GM12878 (cell line): ENCODE results near the gene PRMT3. TPM values are rescaled to one million over a fixed set of nuclear protein-coding genes. Genes with fewer than 3 reads are reported as not detected.

ENCODE experiments used
- ATAC-seq: fragments of 200-7000 bp; cut with Tn5 transposase; 3 replicates; pipeline ENCODE4 v1.9.1; 2020; ENCODE audit warnings: mild to moderate bottlenecking, moderate library complexity
- BruUV-seq: library from RNA; stranded (reverse); fragments of 400-500 nt; replicated peaks from 2 replicates; lab custom pipeline; 2021; lab: Mats Ljungman, UMichigan
- CTCF ChIA-PET: fragments of 300-600 bp; sonication (Branson Sonifier 250); formaldehyde crosslinking; extraction: SDS; loops from one replicate; lab custom pipeline; 2021; ENCODE audit warnings: inconsistent platforms; lab: Yijun Ruan, JAX
- POLR2A ChIA-PET: fragments of 350-600 bp; formaldehyde crosslinking; extraction: SDS; loops from one replicate; lab custom pipeline; 2021; ENCODE audit warnings: inconsistent platforms; lab: Charles Lee
- RAD21 ChIA-PET: fragments of 300-600 bp; sonication (Branson Sonifier 250); formaldehyde crosslinking; loops from one replicate; lab custom pipeline; 2023; ENCODE audit warnings: antibody characterized with exemption; ENCODE audit not compliant: unreplicated experiment; lab: Charles Lee
- SMC1A ChIA-PET: fragments of 300-600 bp; sonication (Branson Sonifier 250); formaldehyde crosslinking; loops from one replicate; lab custom pipeline; 2023; ENCODE audit not compliant: unreplicated experiment, uncharacterized antibody; lab: Charles Lee
- DNase-seq: peaks from one replicate; pipeline ENCODE4 v3.0.0-alpha.2; 2011; ENCODE audit warnings: low read depth, low spot score
- FAIRE-seq: peaks from 3 replicates; lab custom pipeline; 2011; peaks lifted over from hg19 to GRCh38; lab: Jason Lieb, UNC
- H2AFZ ChIP-seq: 2 replicates; pipeline ENCODE4 v1.6.0; 2011; ENCODE audit warnings: low read depth, low read length, control low read depth; ENCODE audit not compliant: control insufficient read depth
- H3K27ac ChIP-seq: 2 replicates; pipeline ENCODE4 v1.5.1; 2011; ENCODE audit warnings: control low read depth; ENCODE audit not compliant: control insufficient read depth, insufficient read depth
- H3K27me3 ChIP-seq, 2 experiments: replicated peaks in 1 of 2; 2 replicates each; pipeline versions ENCODE4 v1.6.0 to v1.6.1; 2011; ENCODE audit warnings: low read length in 1 of 2; ENCODE audit not compliant: control insufficient read depth in 2 of 2, insufficient read depth in 2 of 2
- H3K36me3 ChIP-seq, 2 experiments: 2 replicates each; pipeline ENCODE4 v1.5.1; 2011; ENCODE audit warnings: low read length in 1 of 2; ENCODE audit not compliant: control insufficient read depth in 2 of 2, insufficient read depth in 2 of 2
- H3K4me1 ChIP-seq: 2 replicates; pipeline ENCODE4 v1.6.1; 2011; ENCODE audit warnings: mild to moderate bottlenecking, low read length, moderate library complexity, mixed read lengths; ENCODE audit not compliant: control insufficient read depth, insufficient read depth
- H3K4me2 ChIP-seq: 2 replicates; pipeline ENCODE4 v1.6.0; 2011; ENCODE audit warnings: control low read depth; ENCODE audit not compliant: control insufficient read depth, insufficient read depth
- H3K4me3 ChIP-seq: fragments of 200-600 bp; sonication (generic); 2 replicates; pipeline ENCODE4 v1.5.1; 2016
- H3K79me2 ChIP-seq: 2 replicates; pipeline ENCODE4 v1.6.0; 2011; ENCODE audit warnings: low read length; ENCODE audit not compliant: control insufficient read depth, insufficient read depth
- H3K9ac ChIP-seq: 2 replicates; pipeline ENCODE4 v1.8.0; 2011; ENCODE audit warnings: low read length, control low read depth, mixed read lengths; ENCODE audit not compliant: control insufficient read depth, insufficient read depth
- H3K9me3 ChIP-seq: replicated peaks from 3 replicates; pipeline ENCODE4 v1.5.1; 2011; ENCODE audit warnings: mild to moderate bottlenecking, low read length; ENCODE audit not compliant: control insufficient read depth, insufficient read depth
- H4K20me1 ChIP-seq: 2 replicates; pipeline ENCODE4 v1.6.0; 2011; ENCODE audit not compliant: control insufficient read depth, insufficient read depth
- BRCA1 ChIP-seq: IDR thresholded peaks from 2 replicates; pipeline ENCODE4 v1.6.1; 2011; ENCODE audit warnings: low read depth, low read length, improper control_type of control experiment
- CBFB ChIP-seq: IDR thresholded peaks from 2 replicates; pipeline ENCODE4 v1.6.1; 2016; ENCODE audit warnings: antibody characterized with exemption, low read depth
- CBX5 ChIP-seq: sonication (generic); IDR thresholded peaks from 2 replicates; pipeline ENCODE4 v1.6.1; 2016; ENCODE audit warnings: low read depth, moderate library complexity, mild to moderate bottlenecking, inconsistent platforms
- NBN ChIP-seq: fragments of 450-650 bp; IDR thresholded peaks from 2 replicates; pipeline ENCODE4 v1.6.1; 2016
- NR2C1 ChIP-seq: fragments of 450-650 bp; IDR thresholded peaks from 2 replicates; pipeline ENCODE4 v1.6.1; 2017; ENCODE audit warnings: antibody characterized with exemption, mild to moderate bottlenecking, moderate library complexity
- PAX5 ChIP-seq: IDR thresholded peaks from 2 replicates; pipeline ENCODE4 v1.6.1; 2011; ENCODE audit warnings: low read depth, low read length, borderline replicate concordance
- PBX3 ChIP-seq: IDR thresholded peaks from 2 replicates; pipeline ENCODE4 v1.6.1; 2011; ENCODE audit warnings: mild to moderate bottlenecking, low read depth, low read length, moderate library complexity; ENCODE audit not compliant: insufficient replicate concordance
- SMAD5 ChIP-seq: IDR thresholded peaks from 2 replicates; pipeline ENCODE4 v1.6.1; 2016; ENCODE audit warnings: antibody characterized with exemption, low read depth
- SREBF1 ChIP-seq: IDR thresholded peaks from 2 replicates; pipeline ENCODE4 v1.6.1; 2012; ENCODE audit warnings: mild to moderate bottlenecking, low read length
- SREBF2 ChIP-seq: IDR thresholded peaks from 2 replicates; pipeline ENCODE4 v1.6.1; 2012; ENCODE audit warnings: mild to moderate bottlenecking, low read length
- TCF3 ChIP-seq: IDR thresholded peaks from 2 replicates; pipeline ENCODE4 v1.6.1; 2012; ENCODE audit warnings: low read depth, mild to moderate bottlenecking, low read length, borderline replicate concordance; ENCODE audit not compliant: insufficient read depth
- USF2 ChIP-seq: IDR thresholded peaks from 2 replicates; pipeline ENCODE4 v1.6.1; 2011; ENCODE audit warnings: low read depth, low read length, improper control_type of control experiment, borderline replicate concordance
- WRNIP1 ChIP-seq: IDR thresholded peaks from 2 replicates; pipeline ENCODE4 v1.6.1; 2011; ENCODE audit warnings: low read depth, low read length, improper control_type of control experiment, borderline replicate concordance
- YY1 ChIP-seq: IDR thresholded peaks from 2 replicates; pipeline ENCODE4 v1.6.1; 2011; ENCODE audit warnings: low read depth, mild to moderate bottlenecking, low read length
- ZBED1 ChIP-seq: IDR thresholded peaks from 2 replicates; pipeline ENCODE4 v1.6.1; 2016; ENCODE audit warnings: borderline replicate concordance
- ZNF274 ChIP-seq: IDR thresholded peaks from one replicate; pipeline ENCODE4 v1.8.0; 2011; ENCODE audit not compliant: insufficient read length, insufficient read depth
- ZSCAN29 ChIP-seq: fragments of 450-650 bp; IDR thresholded peaks from 2 replicates; pipeline ENCODE4 v1.6.1; 2017; ENCODE audit warnings: mild to moderate bottlenecking, moderate library complexity
- WGBS: methylation state at CpG from one replicate; pipeline ENCODE4 v1.1.6; 2016; ENCODE audit warnings: low lambda C conversion rate; ENCODE audit not compliant: insufficient replicate concordance, insufficient coverage; ENCODE audit errors: missing lambda C conversion rate; 5-methylcytosine and 5-hydroxymethylcytosine counted together
- in situ Hi-C: fragments of 300-500 bp; cut with MboI; formaldehyde crosslinking; loops from 9 replicates; pipeline ENCODE4 v1.14.3; 2018; ENCODE audit warnings: mixed read lengths
- intact Hi-C: fragments of 100-400 bp; cut with micrococcal nuclease; formaldehyde crosslinking; loops from one replicate; pipeline ENCODE4 v1.14.2; 2022; ENCODE audit not compliant: unreplicated experiment
- polyA plus RNA-seq, 11 experiments: library from polyadenylated mRNA; depleted of rRNA in 4 of 11; unstranded in 6 of 11; stranded (reverse) in 5 of 11; fragments of >200 nt; fragmentation: Nextera tagmentation in 4 of 11; fragmentation: Illumina TruSeq in 1 of 11; extraction: Ambion mirVana in 4 of 11; extraction: Trizol in 1 of 11; gene quantifications; 1 replicate in 1 of 11; 2 replicates in 10 of 11; pipeline versions ENCODE4 v1.2.1 to v1.2.3, GENCODE V29; 2011 to 2016; ENCODE audit warnings: inconsistent platforms in 2 of 11, missing spikeins in 2 of 11, low read depth in 1 of 11
- total RNA-seq, 4 experiments: library from RNA; depleted of rRNA in 3 of 4; stranded (reverse); fragments of >200 nt in 3 of 4; fragmentation: Illumina TruSeq in 1 of 4; extraction: Trizol in 1 of 4; gene quantifications; 2 replicates each; pipeline versions ENCODE4 v1.2.1 to v1.2.3, GENCODE V29; 2013 to 2021
- TF ChIP-seq, protein P1 (sequence below): fragments of 450-650 bp; conservative IDR thresholded peaks from 2 replicates; pipeline ENCODE4 v1.6.1; 2017; ENCODE audit warnings: mild to moderate bottlenecking, moderate library complexity
- TF ChIP-seq, protein P2 (sequence below): fragments of 450-650 bp; IDR thresholded peaks from 2 replicates; pipeline ENCODE4 v1.6.1; 2017; ENCODE audit warnings: antibody characterized with exemption, mild to moderate bottlenecking, moderate library complexity

The PRMT3 gene
- total and polyA plus RNA-seq, 10 of the 15 experiments (the other 5 are each of a cell fraction or from before 2014, with no cell fraction given): 13.9 to 52.1 (median 27.7) TPM

DNA sequence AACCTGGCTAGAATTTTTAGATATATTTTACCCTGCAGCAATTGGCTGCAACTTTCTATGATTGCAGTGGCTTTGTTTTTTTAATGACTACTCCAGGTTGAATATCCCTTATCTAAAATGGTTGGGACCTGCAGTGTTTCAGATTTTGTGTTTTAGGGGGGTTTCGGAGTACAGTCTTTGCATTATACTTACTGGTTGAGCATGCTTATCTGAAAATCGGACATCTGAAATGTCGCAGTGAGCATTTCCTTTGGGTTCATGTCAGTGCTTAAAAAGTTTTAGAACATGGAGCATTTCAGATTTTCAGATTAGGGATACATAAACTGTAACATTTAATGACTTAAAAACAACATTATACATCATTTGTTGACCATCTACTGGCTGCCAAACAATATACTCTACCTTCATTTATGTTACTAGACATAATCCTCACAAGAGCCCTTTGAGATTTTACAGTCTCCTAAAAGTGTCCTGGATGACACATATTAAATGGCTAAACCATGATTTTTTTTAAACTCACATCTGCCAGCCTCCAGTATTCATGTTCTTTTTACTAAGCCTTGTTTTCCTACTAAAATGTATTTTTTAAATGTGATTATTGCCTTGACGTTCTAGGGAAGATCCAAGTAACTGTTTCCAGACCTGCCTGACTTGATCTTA is 66.3 kb downstream of the PRMT3 start:
- ChIA-PET SMC1A (no interaction called here), POLR2A (no interaction called here), RAD21 (no interaction called here), CTCF (no interaction called here)
- no peak overlapping the region for H3K4me3 ChIP-seq
- ATAC-seq (no peak), FAIRE-seq (no peak), DNase-seq (no peak)
- H3K27ac ChIP-seq: no peak overlapping the region
- H2AFZ ChIP-seq: no peak overlapping the region
- no peak overlapping the region for H3K4me2 ChIP-seq
- no TSS peak for BruUV-seq
- no peaks in the 10 kb centered on the region for H4K20me1 ChIP-seq
- no peaks in the 10 kb centered on the region for H3K27me3 ChIP-seq
- H3K36me3 ChIP-seq: peaks cover 0 to 5% of the 10 kb centered on the region in 2 experiments; a peak in 3 of 4 replicates
- H3K9ac ChIP-seq: no peak overlapping the region
- WGBS: 98% methylated on average over 4 of the region's 4 CpGs
- H3K79me2 ChIP-seq: no peaks in the 10 kb centered on the region
- intact Hi-C loops: no loop called here
- in situ Hi-C loops: no loop called here
- H3K9me3 ChIP-seq: no peaks in the 10 kb centered on the region
- H3K4me1 ChIP-seq: no peaks in the 10 kb centered on the region
- TF ChIP-seq WRNIP1: no peak
- TF ChIP-seq, protein P1, sequence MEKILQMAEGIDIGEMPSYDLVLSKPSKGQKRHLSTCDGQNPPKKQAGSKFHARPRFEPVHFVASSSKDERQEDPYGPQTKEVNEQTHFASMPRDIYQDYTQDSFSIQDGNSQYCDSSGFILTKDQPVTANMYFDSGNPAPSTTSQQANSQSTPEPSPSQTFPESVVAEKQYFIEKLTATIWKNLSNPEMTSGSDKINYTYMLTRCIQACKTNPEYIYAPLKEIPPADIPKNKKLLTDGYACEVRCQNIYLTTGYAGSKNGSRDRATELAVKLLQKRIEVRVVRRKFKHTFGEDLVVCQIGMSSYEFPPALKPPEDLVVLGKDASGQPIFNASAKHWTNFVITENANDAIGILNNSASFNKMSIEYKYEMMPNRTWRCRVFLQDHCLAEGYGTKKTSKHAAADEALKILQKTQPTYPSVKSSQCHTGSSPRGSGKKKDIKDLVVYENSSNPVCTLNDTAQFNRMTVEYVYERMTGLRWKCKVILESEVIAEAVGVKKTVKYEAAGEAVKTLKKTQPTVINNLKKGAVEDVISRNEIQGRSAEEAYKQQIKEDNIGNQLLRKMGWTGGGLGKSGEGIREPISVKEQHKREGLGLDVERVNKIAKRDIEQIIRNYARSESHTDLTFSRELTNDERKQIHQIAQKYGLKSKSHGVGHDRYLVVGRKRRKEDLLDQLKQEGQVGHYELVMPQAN: no peak
- TF ChIP-seq CBFB: no peak
- TF ChIP-seq ZNF274: no peak
- no peak for TF ChIP-seq SREBF1
- TF ChIP-seq CBX5: no peak
- TF ChIP-seq NR2C1: no peak
- no peak for TF ChIP-seq TCF3
- no peak for TF ChIP-seq ZBED1
- TF ChIP-seq PAX5: no peak
- no peak for TF ChIP-seq SMAD5
- TF ChIP-seq, protein P2, sequence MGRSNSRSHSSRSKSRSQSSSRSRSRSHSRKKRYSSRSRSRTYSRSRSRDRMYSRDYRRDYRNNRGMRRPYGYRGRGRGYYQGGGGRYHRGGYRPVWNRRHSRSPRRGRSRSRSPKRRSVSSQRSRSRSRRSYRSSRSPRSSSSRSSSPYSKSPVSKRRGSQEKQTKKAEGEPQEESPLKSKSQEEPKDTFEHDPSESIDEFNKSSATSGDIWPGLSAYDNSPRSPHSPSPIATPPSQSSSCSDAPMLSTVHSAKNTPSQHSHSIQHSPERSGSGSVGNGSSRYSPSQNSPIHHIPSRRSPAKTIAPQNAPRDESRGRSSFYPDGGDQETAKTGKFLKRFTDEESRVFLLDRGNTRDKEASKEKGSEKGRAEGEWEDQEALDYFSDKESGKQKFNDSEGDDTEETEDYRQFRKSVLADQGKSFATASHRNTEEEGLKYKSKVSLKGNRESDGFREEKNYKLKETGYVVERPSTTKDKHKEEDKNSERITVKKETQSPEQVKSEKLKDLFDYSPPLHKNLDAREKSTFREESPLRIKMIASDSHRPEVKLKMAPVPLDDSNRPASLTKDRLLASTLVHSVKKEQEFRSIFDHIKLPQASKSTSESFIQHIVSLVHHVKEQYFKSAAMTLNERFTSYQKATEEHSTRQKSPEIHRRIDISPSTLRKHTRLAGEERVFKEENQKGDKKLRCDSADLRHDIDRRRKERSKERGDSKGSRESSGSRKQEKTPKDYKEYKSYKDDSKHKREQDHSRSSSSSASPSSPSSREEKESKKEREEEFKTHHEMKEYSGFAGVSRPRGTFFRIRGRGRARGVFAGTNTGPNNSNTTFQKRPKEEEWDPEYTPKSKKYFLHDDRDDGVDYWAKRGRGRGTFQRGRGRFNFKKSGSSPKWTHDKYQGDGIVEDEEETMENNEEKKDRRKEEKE: no peak
- TF ChIP-seq YY1: no peak
- TF ChIP-seq NBN: no peak
- no peak for TF ChIP-seq PBX3
- TF ChIP-seq BRCA1: no peak
- no peak for TF ChIP-seq ZSCAN29
- TF ChIP-seq SREBF2: no peak
- TF ChIP-seq USF2: no peak
